Middle frontal gyrus (tissue), 1 donor: ENCODE measurements around the gene IKBKG.
A peak's percentile ranks its signal among the peaks of the same experiment; 100 is the strongest.
"Not testable (repeated sequence)": the region's sequence is repeated elsewhere in the genome, so short reads cannot be mapped to it uniquely, and the experiment has no call there.

Source experiments
- DNase-seq: peaks from one replicate; pipeline ENCODE4 v3.0.0-alpha.2; 2015; ENCODE audit warnings: low spot score; ENCODE audit errors: extremely low spot score

Gene IKBKG

GRCh38 chrX:154547245-154548027 is at the start of gene IKBKG:
TSS of gene IKBKG (plus strand) at chrX:154547620. CDS start at chrX:154552003, 4,383 bp downstream.
- DNase-seq: peak; percentile 69

GRCh38 chrX:154501423-154501822 is 46.0 kb upstream of the IKBKG start:
- not testable (repeated sequence) for DNase-seq

- DNase-seq: no peak
These were observed 45.3 kb upstream of the IKBKG start for GRCh38 chrX:154502098-154502497.

- DNase-seq: no peak
These were observed 44.4 kb upstream of the IKBKG start for GRCh38 chrX:154502989-154503388.

- DNase-seq: no peak
These were observed 41.7 kb upstream of the IKBKG start for GRCh38 chrX:154505734-154506133.

GRCh38 chrX:154506483-154507332 is 40.7 kb upstream of the IKBKG start:
- DNase-seq: no peak

GRCh38 chrX:154507673-154508383 is 39.6 kb upstream of the IKBKG start:
- no peak for DNase-seq

- DNase-seq: no peak
These were observed 39.1 kb upstream of the IKBKG start for GRCh38 chrX:154508384-154508745.

GRCh38 chrX:154509455-154509854 is 38.0 kb upstream of the IKBKG start:
- DNase-seq: no peak

- DNase-seq: no peak
These were observed 35.7 kb upstream of the IKBKG start for GRCh38 chrX:154511761-154512160.

- DNase-seq: no peak
These were observed 34.4 kb upstream of the IKBKG start for GRCh38 chrX:154512879-154513553.

- DNase-seq: no peak
These were observed 33.7 kb upstream of the IKBKG start for GRCh38 chrX:154513716-154514115.

GRCh38 chrX:154515090-154515965 is 32.1 kb upstream of the IKBKG start:
- no peak for DNase-seq

- peak; percentile 74 for DNase-seq
These were observed 31.3 kb upstream of the IKBKG start, which contains the start of gene FAM3A for GRCh38 chrX:154515966-154516655. TSS of gene FAM3A (minus strand) at chrX:154516232. CDS start at chrX:154515772, 460 bp downstream.

- no peak for DNase-seq
These were observed 30.7 kb upstream of the IKBKG start for GRCh38 chrX:154516656-154517100.

- DNase-seq: no peak
These were observed 30.2 kb upstream of the IKBKG start for GRCh38 chrX:154517101-154517781.

- no peak for DNase-seq
These were observed 28.0 kb upstream of the IKBKG start for GRCh38 chrX:154519389-154519788.

GRCh38 chrX:154525606-154526490 is 21.6 kb upstream of the IKBKG start:
- DNase-seq: no peak
